CD4-positive, alpha-beta T cell treated with Interleukin-4 for 4 hours (primary cell): ENCODE results near the gene TEKT5.
A peak's percentile ranks its signal among the peaks of the same experiment; 100 is the strongest.
"Not testable (repeated sequence)": the region's sequence is repeated elsewhere in the genome, so short reads cannot be mapped to it uniquely, and the experiment has no call there.

Experiments used
- DNase-seq: peaks from one replicate; pipeline ENCODE4 v3.0.0-alpha.2; 2020

The TEKT5 gene

DNA sequence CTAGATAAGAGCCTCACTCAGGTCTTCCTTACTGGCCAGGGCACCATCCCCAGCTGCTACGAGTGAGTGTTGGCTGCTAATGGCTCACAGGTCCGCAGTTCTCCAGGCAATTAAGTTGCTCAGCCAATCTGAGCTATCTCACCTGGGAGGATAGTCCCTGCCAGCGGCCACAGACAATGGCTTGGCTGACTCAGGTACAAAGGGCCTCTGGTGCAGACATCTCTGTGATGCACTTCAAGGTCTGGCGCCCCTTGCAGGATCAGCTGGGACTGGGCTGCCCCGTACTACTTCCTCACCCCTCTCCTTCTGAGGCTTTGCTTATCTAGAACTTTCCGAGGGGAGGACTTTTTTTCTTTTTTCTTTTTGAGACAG is 65.2 kb downstream of the TEKT5 start:
- DNase-seq = no peak

DNA sequence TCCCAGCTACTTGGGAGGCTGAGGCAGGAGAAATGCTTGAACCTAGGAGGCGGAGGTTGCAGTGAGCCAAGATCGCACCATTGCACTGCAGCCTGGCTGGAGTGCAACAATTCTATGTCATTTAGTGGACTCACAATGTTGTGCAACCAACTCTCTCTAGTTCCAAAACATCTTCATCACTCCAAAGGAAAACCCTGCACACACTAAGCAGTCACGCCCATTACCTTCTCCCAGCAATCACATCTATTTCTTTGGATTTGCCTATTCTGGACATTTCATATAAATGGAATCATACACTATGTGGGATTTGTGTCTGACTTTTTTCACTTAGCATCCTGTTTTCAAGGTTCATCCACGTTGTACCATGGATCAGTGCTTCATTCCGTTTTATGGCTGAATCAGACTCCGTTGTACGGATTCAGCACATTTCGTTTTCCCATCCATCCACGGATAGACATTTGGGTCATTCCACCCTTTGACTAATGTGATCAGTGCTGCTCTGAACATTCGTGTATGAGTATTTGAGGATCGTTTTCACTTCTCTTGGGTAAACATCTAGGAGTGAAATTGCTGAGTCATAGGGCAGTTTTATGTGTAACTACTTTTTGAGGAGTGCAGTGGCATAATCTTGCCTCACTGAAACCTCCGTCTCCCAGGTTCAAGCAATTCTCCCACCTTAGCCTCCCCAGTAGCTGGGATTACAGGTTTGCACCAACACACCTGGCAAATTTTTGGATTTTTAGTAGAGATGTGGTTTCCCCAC is 69.0 kb downstream of the TEKT5 start:
- DNase-seq = no peak

DNA sequence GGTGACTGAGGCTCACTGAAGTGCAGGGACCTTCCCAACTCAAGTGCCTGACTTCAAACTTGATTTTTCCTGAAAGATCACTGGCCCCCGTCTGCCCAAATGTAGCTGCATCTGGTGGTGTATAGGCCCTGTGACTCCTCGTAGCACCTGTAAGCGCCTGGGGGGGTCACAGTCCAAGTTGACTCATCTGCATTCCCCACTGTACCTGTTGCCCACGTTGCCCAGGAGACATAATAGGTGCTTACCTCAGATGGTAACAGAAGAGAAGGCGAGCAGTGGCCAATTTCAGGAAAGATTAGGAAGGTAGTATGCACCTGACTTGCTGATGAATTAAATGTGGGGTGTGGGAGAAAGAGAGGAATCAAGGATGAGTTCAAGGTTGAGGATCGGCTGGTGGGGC is 70.2 kb downstream of the TEKT5 start:
- no peak for DNase-seq

DNA sequence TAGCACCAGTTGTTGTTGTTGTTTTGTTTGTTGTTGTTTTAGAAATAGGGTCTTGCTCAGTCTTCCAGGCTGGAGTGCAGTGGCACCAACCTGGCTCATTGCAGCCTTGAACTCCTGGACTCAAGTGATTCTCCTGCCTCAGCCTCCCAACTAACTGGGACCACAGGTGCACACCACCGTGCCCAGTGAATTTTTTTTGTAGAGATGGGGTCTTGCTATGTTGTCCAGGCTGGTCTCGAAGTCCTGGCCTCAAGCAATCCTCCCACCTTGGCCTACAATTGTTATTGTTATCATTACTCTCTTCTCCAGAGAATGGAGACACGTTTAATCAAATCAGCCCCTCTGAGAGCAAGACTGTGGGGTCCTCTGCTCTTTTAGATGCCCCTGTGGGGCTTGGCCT is 71.7 kb downstream of the TEKT5 start:
- DNase-seq = no peak

DNA sequence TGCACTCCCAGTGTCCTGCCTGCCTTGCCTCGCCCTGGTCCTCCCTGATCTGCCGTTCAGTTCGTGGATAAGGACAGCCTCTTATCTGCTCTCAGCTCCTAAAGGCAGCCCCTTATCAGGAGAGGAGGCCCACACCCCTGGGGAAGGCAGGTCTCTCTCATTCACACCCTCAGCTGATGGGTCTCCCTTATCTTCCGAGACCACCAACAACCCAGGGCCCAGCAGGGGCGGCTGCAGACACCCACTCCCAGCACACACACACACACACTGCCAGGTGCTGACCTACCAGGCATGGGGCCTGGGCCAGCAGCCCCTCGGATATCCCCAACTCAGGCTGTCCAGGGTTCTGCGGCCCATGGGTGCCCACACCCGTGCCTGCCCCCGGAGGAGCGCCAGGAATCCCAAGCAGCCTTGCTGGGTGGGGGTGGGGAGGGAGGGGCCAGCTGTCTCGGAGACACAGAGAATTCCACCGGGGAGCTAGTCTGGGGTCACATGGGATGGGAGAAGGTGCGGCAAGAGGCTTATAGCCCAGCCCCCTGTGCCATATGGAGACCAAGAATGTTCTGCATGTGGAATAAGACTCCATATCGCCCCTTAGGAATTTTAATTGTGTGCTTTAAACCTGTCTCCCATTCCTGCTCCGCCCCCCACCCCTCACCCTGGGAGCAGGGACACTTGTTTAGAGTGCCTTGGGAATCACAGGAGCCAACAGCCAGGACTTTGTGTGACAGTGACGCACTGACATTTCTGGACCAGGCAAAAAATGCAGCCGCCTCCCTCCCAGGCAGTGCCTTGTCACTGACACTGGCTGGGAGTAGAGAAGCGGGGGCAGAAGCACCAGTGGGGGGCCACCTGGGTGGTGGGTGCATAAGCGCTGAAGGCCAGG is 72.5 kb downstream of the TEKT5 start:
- DNase-seq = no peak

DNA sequence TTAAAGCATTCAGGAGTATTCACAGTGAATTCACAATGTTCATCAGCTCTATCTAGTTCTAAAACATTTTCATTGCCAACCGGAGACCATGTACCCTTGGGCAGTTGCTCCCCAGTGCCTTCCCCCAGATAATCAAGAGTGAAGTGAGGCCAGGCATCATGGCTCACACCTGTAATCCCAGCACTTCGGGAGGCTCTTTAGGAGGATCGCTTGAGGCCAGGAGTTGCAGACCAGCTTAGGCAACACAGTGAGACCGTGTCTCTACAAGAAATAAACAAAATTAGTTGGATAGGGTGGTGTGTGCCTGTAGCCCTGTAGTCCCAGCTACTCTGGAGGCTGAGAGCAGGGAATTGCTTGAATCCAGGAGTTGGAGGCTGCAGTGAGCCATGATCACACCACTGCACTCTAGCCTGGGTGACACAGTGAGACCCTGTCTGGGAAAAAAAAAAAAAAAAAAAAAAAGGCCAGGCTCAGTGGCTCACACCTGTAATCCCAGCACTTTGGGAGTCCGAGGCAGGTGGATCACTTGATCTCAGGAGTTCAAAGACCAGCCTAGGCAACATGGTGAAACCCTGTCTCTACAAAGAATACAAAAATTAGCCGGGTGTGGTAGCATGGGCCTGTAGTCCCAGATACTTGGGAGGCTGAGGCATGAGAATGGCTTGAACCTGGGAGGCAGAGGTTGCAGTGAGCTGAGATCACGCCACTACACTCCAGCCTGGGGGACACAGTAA is 73.3 kb downstream of the TEKT5 start:
- DNase-seq = not testable (repeated sequence)

DNA sequence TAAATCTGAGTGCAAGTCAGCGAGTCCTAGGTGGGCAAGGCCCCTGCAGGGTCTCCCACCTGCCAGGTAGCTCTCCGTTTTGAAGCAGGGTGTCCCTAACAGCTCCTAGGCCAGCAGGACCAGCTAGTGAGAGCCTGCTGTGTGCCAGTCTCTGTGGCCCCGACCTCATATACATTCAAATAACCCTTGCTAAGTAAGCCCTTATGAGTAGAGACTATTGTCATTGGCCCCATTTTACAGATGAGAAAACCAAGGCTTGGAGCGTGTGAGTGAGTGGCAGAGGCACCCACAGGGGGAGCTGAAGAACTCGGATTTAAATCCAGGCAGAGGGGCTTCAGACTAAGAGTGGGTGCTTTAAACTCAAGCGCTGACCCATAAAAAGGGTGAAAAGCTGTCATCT is 74.6 kb downstream of the TEKT5 start:
- no peak for DNase-seq

DNA sequence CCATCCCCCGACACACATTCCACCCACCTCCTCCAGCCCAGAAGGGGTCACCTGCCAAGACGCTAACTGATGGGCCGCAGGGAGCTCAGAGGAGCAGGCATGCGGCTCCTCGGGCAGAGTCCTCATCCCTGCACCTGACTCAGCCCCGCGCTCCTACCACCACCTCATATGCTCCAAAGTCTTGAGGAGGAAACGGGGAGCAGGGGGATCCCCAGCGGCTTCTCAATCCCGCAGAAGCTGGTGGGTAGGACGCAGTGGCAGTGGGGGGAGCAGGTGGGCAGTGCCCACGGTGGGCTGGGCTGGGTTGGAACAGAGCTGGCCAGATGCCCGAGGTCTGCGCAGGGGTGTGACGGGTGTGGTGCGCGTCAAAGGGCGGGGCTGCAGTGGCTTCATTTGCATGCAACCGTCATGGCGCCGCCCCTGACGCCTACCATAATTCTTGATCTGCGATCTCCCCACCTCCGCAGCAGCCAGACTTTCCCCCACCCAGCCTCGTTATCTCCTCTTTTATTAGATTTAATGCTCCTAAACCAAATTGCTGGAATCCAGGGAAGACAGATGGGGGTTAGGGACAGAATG is 75.4 kb downstream of the TEKT5 start:
- no peak for DNase-seq

- no peak for DNase-seq
These were observed 76.0 kb downstream of the TEKT5 start for GRCh38 chr16:10618710-10619209.

DNA sequence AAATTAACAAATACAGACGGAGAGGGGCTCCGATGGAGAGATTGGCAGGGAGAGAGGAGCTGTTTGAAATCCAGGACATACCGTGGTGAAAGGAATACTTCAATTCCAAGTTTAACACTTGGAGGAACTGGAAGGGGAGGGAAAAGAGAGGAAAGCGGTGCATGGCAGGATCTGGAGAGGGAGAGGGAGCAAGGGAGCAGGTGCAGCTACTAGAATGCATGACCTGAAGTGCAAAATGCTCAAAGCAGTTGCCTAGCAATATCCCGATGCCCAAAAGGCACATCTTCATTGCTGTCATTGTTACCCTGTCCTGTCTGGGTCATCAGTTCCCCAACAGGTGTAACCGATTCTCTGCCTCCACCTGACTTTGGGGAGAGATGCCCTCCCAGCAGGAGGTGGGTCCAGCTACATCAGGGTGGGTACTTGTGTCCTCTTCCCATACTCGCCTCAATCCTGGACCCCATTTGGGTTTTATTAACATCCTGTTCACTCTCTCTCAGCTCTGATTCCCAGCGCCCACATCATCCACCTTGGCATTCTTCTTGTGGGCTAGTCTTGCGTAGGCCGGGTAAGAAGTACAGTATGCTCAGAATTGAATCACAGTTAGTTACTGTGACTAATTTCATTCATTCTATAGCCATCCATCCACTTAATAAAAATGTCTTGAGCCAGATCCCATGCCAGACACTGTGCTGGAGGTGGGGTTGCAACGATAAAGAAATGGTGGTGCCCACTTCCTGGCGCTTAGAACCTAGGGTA is 76.9 kb downstream of the TEKT5 start:
- no peak for DNase-seq

DNA sequence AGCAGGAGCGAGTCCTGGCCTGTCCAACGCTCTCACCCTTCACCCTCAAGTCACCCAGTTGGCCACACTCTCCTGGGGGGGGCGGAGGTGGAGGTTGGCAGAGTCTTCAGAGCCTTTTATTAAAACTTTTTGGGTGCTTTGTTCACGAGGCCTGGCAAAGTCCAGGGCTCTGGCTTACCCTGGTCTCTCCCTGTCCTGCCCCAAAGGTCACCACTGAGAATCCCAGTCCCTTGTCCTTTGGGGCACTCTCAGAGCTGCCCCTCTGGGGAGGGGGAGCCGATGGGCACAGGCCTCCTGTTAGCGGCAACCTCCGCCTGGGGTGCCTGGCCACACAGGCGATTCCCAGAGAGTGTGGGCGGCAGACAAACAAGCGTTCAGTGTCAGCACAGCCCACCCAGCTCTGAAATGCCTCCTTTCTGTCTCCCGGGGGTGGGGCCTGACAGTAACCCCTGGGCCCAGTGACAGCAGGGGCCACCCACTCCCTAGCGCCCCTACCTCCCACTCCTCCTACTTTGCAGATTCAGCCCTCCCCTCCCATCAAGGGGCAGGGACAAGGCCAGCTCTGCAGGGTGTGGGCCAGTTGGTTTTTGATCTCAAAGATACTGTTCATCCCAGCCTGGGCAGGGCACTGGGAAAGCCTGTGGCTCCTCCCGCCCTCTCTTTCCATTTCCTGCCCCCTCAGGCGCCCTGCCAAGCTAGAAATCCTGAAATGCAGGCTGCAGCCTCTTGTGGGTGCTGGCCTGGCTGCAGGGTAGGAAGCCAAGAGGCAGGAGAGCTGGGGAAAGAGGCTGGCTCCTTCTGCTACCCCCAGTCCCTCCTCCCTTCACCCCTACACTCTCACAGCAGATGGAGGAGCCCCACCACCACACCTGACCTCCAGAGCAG is 77.7 kb downstream of the TEKT5 start:
- DNase-seq = no peak

DNA sequence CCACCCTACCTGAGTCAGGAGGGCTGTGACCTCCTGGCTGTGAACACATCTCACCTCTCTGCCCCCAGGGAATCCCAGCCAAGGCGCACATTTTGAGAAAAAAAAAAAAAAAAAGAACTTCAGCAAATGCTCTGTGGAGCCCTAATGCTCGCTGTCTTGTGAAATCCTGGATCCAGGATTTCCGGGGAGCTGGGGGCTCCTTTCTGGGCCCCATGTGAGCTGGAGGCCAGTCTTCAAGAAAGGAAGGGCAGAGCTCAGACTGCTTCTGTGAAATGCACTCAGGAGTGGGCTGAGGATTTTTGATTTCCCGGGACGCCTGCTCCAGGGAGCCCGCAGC is 78.3 kb downstream of the TEKT5 start:
- DNase-seq = no peak

DNA sequence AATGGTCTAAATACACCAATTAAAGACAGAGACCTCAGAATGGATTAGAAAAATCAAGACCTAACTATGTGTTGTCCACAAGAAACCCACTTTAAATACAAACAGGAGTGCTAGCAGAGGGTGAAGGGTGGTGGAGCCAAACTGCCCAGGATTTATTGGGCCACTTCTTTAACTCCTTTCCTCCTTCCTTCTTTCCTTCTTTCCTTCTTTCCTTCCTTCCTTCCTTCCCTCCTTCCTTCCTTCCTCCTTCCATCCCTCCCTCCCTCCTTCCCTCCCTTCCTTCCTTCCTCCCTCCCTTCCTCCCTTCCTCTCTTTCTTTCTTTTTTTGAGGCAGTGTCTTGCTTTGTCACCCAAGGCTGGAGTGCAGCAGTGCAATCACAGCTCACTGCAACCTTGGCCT is 80.0 kb downstream of the TEKT5 start:
- no peak for DNase-seq

DNA sequence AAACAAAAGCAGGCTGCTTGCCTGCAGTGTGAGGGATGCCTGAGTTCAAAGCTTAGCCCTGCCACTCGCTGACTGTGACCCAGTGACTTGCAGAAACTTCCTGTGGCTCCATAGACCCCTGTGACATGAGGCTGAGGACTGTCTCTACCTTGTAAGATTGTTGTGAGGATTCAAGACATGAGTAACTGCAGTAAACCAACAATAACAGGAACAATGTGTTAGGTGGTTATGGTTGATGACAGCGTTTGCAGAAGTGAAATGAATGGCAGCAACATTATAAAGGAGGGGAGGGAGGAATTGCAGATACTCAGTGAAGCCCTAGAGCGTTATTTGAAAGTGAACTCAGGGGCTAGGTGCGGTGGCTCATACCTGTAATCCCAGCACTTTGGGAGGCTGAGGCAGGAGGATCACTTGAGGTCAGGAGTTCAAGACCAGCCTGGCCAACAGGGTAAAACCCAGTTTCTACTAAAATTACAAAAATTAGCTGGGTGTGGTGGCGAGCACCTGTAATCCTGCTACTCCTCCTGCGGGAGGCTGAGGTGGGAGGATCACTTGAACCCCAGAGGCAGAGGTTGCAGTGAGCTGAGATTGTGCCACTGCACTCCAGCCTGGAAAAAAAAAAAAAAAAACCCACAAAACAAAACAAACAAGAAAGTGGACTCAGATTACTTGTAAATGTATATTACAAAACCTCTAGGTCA is 80.8 kb downstream of the TEKT5 start:
- peak; percentile 0 for DNase-seq

DNA sequence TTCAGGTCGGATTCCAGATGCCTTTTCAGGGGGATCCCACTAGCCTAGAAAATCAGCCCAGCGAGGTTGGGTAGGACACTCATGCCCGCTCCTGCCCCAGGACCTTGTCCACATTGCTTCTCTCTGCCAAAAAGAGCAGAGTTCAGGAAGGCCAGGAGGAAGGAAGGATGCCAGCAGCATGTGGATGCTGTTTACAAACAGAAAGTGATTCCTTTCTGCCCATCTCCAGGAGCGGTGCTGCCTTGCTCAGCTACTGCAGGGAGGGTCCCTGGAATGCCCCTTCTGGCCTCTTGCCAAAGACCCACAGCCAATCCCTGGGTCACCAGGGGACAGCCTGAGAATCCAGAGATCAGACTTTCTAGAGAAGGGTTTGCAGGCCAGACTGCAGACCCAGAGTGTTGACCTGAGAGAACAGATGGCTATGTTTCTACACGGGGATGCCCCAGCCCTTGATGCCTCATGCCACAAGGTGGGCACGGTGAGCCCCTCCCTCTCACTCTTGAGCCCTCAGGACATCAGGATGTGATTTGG is 82.0 kb downstream of the TEKT5 start:
- no peak for DNase-seq

DNA sequence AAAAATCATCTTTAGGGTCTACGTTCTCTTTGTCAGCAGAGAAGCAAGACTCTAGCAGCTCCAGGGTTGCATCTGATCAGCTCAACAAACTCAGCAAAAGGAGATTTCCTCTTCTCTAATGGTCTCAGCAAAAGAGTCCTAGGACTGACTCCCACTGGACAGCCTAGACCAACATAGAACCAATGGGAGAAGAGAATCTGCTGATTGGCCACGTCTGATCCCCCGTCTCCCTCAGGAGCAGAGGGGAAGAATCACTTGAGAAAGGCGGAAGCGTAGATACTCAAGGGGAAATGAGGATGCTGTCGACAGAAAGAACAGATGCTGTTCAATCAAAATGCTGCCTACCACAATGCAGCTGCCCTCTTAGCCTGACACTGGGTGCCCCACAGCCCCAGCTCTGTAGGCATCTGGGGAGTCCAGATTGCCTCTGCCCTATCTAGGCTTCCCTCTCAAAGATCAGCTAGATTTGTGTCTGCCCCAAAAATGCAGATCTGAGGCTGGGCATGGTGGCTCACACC is 82.8 kb downstream of the TEKT5 start:
- DNase-seq = no peak

GRCh38 chr16:10610499-10611184 is 84.1 kb downstream of the TEKT5 start:
- no peak for DNase-seq

DNA sequence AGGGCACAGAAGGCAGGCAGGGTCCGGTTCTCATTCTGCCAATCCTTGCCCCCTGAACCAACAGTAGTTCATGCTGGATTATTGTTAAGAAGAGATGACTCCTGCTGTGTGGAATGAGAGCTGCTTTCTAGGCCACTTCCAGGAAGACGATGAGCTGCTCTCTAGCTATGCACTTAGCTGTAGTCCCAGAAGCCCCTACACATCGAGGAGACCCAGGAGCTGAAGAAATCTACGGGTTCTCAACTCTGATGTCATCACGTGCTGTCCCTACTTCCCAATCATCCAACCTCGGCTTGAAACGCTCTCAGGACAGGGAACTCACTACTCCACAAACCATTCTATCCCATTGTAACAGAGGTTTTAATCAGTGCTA is 85.3 kb downstream of the TEKT5 start:
- no peak for DNase-seq

DNA sequence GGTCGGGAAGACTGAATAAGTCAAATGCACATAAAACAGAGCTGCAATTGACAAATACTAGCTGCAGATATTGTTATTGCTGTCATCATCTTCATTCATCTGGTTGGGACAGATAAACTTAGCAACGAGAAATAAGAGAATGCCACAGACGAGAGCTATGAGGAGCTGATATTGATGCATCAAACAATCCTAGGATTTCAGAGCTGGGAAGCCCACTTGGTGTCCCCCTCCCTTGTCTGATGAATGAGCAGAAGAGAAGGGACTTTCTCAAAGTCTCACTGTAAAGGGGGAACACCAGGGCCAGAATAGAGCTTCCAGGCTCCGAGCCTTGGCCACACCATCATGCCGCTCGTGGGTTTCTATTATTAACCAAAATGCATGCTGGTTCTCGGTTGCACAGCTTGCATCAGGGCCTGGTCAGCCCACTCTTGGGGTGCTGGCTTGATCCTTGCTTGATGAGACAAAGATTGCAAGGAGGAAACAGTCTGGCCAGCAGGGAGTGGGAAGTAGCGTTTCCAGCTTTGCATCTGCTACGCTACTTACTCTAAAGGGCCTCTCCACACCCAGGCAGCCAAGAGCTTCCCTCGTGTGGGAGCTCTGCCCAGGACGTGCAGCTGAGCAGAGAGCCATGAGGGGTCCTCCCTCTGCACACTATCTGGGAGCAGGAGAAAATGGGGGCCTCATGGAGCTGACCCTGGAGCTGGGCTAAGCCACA is 85.9 kb downstream of the TEKT5 start:
- no peak for DNase-seq
